Measurements from ENCODE around the gene SLC22A5.

DNA sequence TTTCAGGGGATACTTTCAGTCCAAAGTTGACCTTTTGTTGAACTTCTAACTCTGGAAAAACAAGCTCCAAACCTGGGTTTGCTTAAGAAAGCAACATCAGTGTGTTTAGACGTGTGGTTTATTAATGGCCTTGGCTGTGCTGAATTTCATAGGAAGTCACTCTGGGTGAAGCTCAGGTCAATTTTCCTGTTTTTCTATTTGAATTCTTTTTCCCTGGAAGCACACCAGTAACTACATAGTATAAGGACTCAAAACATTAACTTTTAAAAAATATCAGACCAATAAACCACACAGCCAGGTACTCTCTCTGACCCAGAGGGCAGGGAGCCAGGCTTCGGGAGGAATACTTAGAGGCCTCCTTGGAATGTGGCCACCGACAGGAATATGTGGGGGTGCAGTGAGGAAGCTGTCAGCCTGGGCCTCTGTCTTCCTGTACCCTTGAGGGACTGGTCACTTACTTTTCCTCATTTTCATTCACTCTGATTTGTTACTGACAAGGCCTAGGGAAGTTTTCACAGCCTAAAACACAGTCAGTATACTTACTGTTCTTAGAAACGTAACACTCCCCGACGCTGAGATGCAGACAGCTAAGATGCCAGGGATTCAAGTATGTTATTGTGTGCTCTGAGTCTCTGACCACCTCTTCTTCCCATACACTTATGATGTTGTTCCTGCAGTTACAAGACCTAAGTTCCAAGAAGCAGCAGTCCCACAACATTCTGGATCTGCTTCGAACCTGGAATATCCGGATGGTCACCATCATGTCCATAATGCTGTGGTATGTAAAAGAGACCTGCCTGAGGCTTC, 18.9 kb downstream of the SLC22A5 start:
- TF ChIP-seq, protein P1, sequence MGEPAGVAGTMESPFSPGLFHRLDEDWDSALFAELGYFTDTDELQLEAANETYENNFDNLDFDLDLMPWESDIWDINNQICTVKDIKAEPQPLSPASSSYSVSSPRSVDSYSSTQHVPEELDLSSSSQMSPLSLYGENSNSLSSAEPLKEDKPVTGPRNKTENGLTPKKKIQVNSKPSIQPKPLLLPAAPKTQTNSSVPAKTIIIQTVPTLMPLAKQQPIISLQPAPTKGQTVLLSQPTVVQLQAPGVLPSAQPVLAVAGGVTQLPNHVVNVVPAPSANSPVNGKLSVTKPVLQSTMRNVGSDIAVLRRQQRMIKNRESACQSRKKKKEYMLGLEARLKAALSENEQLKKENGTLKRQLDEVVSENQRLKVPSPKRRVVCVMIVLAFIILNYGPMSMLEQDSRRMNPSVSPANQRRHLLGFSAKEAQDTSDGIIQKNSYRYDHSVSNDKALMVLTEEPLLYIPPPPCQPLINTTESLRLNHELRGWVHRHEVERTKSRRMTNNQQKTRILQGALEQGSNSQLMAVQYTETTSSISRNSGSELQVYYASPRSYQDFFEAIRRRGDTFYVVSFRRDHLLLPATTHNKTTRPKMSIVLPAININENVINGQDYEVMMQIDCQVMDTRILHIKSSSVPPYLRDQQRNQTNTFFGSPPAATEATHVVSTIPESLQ (CRISPR knock-in tag; IDR thresholded peaks at IDR 0.05), result no peak
- TF ChIP-seq, protein P2, sequence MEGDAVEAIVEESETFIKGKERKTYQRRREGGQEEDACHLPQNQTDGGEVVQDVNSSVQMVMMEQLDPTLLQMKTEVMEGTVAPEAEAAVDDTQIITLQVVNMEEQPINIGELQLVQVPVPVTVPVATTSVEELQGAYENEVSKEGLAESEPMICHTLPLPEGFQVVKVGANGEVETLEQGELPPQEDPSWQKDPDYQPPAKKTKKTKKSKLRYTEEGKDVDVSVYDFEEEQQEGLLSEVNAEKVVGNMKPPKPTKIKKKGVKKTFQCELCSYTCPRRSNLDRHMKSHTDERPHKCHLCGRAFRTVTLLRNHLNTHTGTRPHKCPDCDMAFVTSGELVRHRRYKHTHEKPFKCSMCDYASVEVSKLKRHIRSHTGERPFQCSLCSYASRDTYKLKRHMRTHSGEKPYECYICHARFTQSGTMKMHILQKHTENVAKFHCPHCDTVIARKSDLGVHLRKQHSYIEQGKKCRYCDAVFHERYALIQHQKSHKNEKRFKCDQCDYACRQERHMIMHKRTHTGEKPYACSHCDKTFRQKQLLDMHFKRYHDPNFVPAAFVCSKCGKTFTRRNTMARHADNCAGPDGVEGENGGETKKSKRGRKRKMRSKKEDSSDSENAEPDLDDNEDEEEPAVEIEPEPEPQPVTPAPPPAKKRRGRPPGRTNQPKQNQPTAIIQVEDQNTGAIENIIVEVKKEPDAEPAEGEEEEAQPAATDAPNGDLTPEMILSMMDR (IDR thresholded peaks at IDR 0.05), result no peak
- TF ChIP-seq ATF1 (CRISPR knock-in tag; IDR thresholded peaks at IDR 0.05), result no peak
- TF ChIP-seq, protein P3, sequence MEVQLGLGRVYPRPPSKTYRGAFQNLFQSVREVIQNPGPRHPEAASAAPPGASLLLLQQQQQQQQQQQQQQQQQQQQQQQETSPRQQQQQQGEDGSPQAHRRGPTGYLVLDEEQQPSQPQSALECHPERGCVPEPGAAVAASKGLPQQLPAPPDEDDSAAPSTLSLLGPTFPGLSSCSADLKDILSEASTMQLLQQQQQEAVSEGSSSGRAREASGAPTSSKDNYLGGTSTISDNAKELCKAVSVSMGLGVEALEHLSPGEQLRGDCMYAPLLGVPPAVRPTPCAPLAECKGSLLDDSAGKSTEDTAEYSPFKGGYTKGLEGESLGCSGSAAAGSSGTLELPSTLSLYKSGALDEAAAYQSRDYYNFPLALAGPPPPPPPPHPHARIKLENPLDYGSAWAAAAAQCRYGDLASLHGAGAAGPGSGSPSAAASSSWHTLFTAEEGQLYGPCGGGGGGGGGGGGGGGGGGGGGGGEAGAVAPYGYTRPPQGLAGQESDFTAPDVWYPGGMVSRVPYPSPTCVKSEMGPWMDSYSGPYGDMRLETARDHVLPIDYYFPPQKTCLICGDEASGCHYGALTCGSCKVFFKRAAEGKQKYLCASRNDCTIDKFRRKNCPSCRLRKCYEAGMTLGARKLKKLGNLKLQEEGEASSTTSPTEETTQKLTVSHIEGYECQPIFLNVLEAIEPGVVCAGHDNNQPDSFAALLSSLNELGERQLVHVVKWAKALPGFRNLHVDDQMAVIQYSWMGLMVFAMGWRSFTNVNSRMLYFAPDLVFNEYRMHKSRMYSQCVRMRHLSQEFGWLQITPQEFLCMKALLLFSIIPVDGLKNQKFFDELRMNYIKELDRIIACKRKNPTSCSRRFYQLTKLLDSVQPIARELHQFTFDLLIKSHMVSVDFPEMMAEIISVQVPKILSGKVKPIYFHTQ (CRISPR knock-in tag; IDR thresholded peaks at IDR 0.05), result no peak
- no peak for TF ChIP-seq NR2C2 (CRISPR knock-in tag; IDR thresholded peaks at IDR 0.05)
- TF ChIP-seq JUN (CRISPR knock-in tag; IDR thresholded peaks at IDR 0.05), result no peak
- TF ChIP-seq CBFB (CRISPR knock-in tag; IDR thresholded peaks at IDR 0.05; ENCODE audit: low read depth), result no peak

Measured in WTC11 (cell line).